Measurements from ENCODE around the gene PTPA.

GRCh38 chr9:129102791-129103594, 8.2 kb upstream of the PTPA start:
- TF ChIP-seq EZH2 (optimal IDR thresholded peaks at IDR 0.05; ENCODE audit: low read depth, low read length) = no peak
- TF ChIP-seq, protein P1, sequence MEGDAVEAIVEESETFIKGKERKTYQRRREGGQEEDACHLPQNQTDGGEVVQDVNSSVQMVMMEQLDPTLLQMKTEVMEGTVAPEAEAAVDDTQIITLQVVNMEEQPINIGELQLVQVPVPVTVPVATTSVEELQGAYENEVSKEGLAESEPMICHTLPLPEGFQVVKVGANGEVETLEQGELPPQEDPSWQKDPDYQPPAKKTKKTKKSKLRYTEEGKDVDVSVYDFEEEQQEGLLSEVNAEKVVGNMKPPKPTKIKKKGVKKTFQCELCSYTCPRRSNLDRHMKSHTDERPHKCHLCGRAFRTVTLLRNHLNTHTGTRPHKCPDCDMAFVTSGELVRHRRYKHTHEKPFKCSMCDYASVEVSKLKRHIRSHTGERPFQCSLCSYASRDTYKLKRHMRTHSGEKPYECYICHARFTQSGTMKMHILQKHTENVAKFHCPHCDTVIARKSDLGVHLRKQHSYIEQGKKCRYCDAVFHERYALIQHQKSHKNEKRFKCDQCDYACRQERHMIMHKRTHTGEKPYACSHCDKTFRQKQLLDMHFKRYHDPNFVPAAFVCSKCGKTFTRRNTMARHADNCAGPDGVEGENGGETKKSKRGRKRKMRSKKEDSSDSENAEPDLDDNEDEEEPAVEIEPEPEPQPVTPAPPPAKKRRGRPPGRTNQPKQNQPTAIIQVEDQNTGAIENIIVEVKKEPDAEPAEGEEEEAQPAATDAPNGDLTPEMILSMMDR (IDR thresholded peaks at IDR 0.05; ENCODE audit: low read length) = peak; percentile 54
